Endothelial cell of umbilical vein (primary cell): ENCODE data around the gene P2RX3. TPM values are rescaled to one million over a fixed set of nuclear protein-coding genes. Genes with fewer than 3 reads are reported as not detected.
A peak's percentile ranks its signal among the peaks of the same experiment; 100 is the strongest.

ENCODE experiments used
- BruUV-seq: library from RNA; stranded (reverse); fragments of 400-500 nt; replicated peaks from 2 replicates; lab custom pipeline; 2021; lab: Mats Ljungman, UMichigan
- CTCF ChIA-PET: fragments of 300-600, 350-600 bp; sonication (Branson Sonifier 250); formaldehyde crosslinking; loops from one replicate; lab custom pipeline; 2021; ENCODE audit warnings: antibody characterized with exemption, inconsistent platforms; lab: Charles Lee
- POLR2A ChIA-PET: fragments of 300-600, 350-600 bp; sonication (Branson Sonifier 250); formaldehyde crosslinking; loops from one replicate; lab custom pipeline; 2021; ENCODE audit warnings: antibody characterized with exemption, inconsistent platforms; lab: Charles Lee
- DNase-seq: peaks from one replicate; pipeline ENCODE4 v3.0.0-alpha.2; 2011; ENCODE audit warnings: low read depth, low spot score
- FAIRE-seq: peaks from 2 replicates; lab custom pipeline; 2011; peaks lifted over from hg19 to GRCh38; lab: Jason Lieb, UNC
- H2AFZ ChIP-seq: 2 replicates; pipeline ENCODE4 v1.6.0; 2012; ENCODE audit warnings: low read depth, low read length, control low read depth, inconsistent platforms
- H3K27ac ChIP-seq: 2 replicates; pipeline ENCODE4 v1.5.1; 2011; ENCODE audit warnings: low read depth, mild to moderate bottlenecking, control low read depth, low read length, moderate library complexity; ENCODE audit not compliant: insufficient read depth
- H3K27me3 ChIP-seq, 2 experiments: 2 replicates each; pipeline versions ENCODE4 v1.6.0 to v1.6.1; 2011; ENCODE audit warnings: low read length in 2 of 2, mixed read lengths in 1 of 2; ENCODE audit not compliant: control insufficient read depth in 2 of 2, insufficient read depth in 2 of 2
- H3K36me3 ChIP-seq, 2 experiments: 2 replicates in 1 of 2; 3 replicates in 1 of 2; pipeline ENCODE4 v1.5.1; 2011; ENCODE audit warnings: low read length in 2 of 2, mild to moderate bottlenecking in 1 of 2, moderate library complexity in 1 of 2; ENCODE audit not compliant: control insufficient read depth in 2 of 2, insufficient read depth in 2 of 2; ENCODE audit errors: extremely low read depth in 1 of 2
- H3K4me1 ChIP-seq: 3 replicates; pipeline ENCODE4 v1.5.1; 2011; ENCODE audit warnings: mild to moderate bottlenecking, low read length; ENCODE audit not compliant: control insufficient read depth, insufficient read depth; ENCODE audit errors: extremely low read depth
- H3K4me2 ChIP-seq: 2 replicates; pipeline ENCODE4 v1.6.1; 2011; ENCODE audit warnings: low read length, control low read depth, mixed read lengths; ENCODE audit not compliant: insufficient read depth
- H3K4me3 ChIP-seq, 3 experiments: fragments of 200-600 bp in 1 of 3; sonication (generic), shearing (Covaris generic) in 1 of 3; replicated peaks in 1 of 3; 2 replicates each; pipeline ENCODE4 v1.5.1; 2011 to 2016; ENCODE audit warnings: control low read depth in 3 of 3, low read length in 3 of 3, mild to moderate bottlenecking in 2 of 3, inconsistent platforms in 1 of 3, low read depth in 1 of 3, moderate library complexity in 1 of 3; ENCODE audit not compliant: insufficient read depth in 1 of 3
- H3K79me2 ChIP-seq: 2 replicates; pipeline ENCODE4 v1.6.0; 2012; ENCODE audit warnings: low read length, inconsistent platforms; ENCODE audit not compliant: control insufficient read depth, insufficient read depth
- H3K9ac ChIP-seq: replicated peaks from 2 replicates; pipeline ENCODE3; 2011; ENCODE audit warnings: low read length, control low read depth; ENCODE audit not compliant: insufficient read depth; ENCODE audit errors: extremely low read depth
- H3K9me1 ChIP-seq: replicated peaks from 3 replicates; pipeline ENCODE4 v1.6.0; 2011; ENCODE audit warnings: mild to moderate bottlenecking, low read length; ENCODE audit not compliant: control insufficient read depth, insufficient read depth; ENCODE audit errors: extremely low read depth
- H3K9me3 ChIP-seq: replicated peaks from 2 replicates; pipeline ENCODE4 v1.5.1; 2012; ENCODE audit warnings: low read length, inconsistent platforms; ENCODE audit not compliant: control insufficient read depth, insufficient read depth
- H4K20me1 ChIP-seq: replicated peaks from 2 replicates; pipeline ENCODE3; 2011; ENCODE audit warnings: mild to moderate bottlenecking, low read length; ENCODE audit not compliant: control insufficient read depth, insufficient read depth; ENCODE audit errors: extremely low read depth
- FOS ChIP-seq: IDR thresholded peaks from 2 replicates; pipeline ENCODE4 v1.6.1; 2011; ENCODE audit warnings: mild to moderate bottlenecking, low read length, moderate library complexity, borderline replicate concordance; ENCODE audit not compliant: insufficient read depth
- JUN ChIP-seq: IDR thresholded peaks from 2 replicates; pipeline ENCODE4 v1.6.1; 2011; ENCODE audit warnings: borderline replicate concordance, low read depth; ENCODE audit not compliant: insufficient read length, insufficient read depth
- MYC ChIP-seq: IDR thresholded peaks from one replicate; pipeline ENCODE4 v1.6.1; 2011; ENCODE audit warnings: mild to moderate bottlenecking, low read depth, low read length
- POLR2A ChIP-seq: IDR thresholded peaks from 2 replicates; pipeline ENCODE4 v1.6.1; 2012; ENCODE audit warnings: low read depth, mild to moderate bottlenecking, control low read depth, low read length
- POLR2AphosphoS5 ChIP-seq: IDR thresholded peaks from 2 replicates; pipeline ENCODE4 v1.6.1; 2012; ENCODE audit warnings: low read depth, mild to moderate bottlenecking, control low read depth, low read length, moderate library complexity; ENCODE audit not compliant: insufficient read depth
- dilution Hi-C: fragments of 300-500 bp; cut with MboI; formaldehyde crosslinking; loops from one replicate; pipeline ENCODE4 v1.15.0; 2019; ENCODE audit warnings: low sequenced_read_pairs; ENCODE audit not compliant: extremely low pct_ligation_motif_present
- intact Hi-C: fragments of 100-400 bp; cut with micrococcal nuclease; formaldehyde crosslinking; loops from one replicate; pipeline ENCODE4 v1.10.0; 2022
- polyA plus RNA-seq, 4 experiments: library from polyadenylated mRNA; depleted of rRNA in 3 of 4; stranded (reverse) in 3 of 4; unstranded in 1 of 4; fragments of >200 nt; gene quantifications; 2 replicates each; pipeline versions ENCODE4 v1.2.1 to v1.2.3, GENCODE V29; 2011 to 2012; ENCODE audit warnings: missing spikeins in 1 of 4
- total RNA-seq: library from RNA; stranded (reverse); gene quantifications from 2 replicates; pipeline ENCODE4 v1.2.3, GENCODE V29; 2021

The P2RX3 gene
- total and polyA plus RNA-seq, 2 donors (not counting 3 experiments of a cell fraction or from before 2014, with no cell fraction given) = not detected

GRCh38 chr11:57335343-57336110 lies 2.6 kb upstream of the P2RX3 start, which contains the start of gene SSRP1:
Gene SSRP1, minus strand, starts transcription at chr11:57335892. Its CDS starts 771 bp downstream, at chr11:57335121.
- Histone ChIP-seq H3K27me3 (peaks cover 4 to 9% of the 10 kb centered on the region in 2 experiments), H3K4me2 (peak within 1 kb of the TSS; percentile 79), H2AFZ (peak within 1 kb of the TSS; percentile 83), H3K4me3 (peak within 1 kb of the TSS; percentile 58 to 82 (median 61)), H4K20me1 (no peaks in the 10 kb centered on the region), H3K9me1 (no peaks in the 10 kb centered on the region), H3K9ac (peak within 1 kb of the TSS; percentile 85), H3K79me2 (peaks cover 28% of the 10 kb centered on the region), H3K27ac (peak within 1 kb of the TSS; percentile 54), H3K36me3 (peaks cover 14 to 18% of the 10 kb centered on the region in 2 experiments), H3K9me3 (no peaks in the 10 kb centered on the region), H3K4me1 (peaks cover 17% of the 10 kb centered on the region)
- peak; percentile 95 for FAIRE-seq
- no TSS peak for BruUV-seq
- dilution Hi-C loops (no loop called here), intact Hi-C loops (loop anchor here (1.0 to 5.0 kb wide), 4 partner anchors 10 to 332 kb away; partner anchors contain the start of gene ZDHHC5)
- peak; percentile 77 for DNase-seq
- no peak for TF ChIP-seq FOS
- TF ChIP-seq MYC = peak; percentile 61
- no peak for TF ChIP-seq JUN
- TF ChIP-seq POLR2AphosphoS5 = peak; percentile 74
- peak; percentile 82 for TF ChIP-seq POLR2A
- CTCF ChIA-PET = interaction anchor here (0.9 to 1.6 kb wide), 9 partner anchors 10 to 495 kb away, joined by 3 to 10 read pairs (median 5); no protein-coding TSS in a partner anchor
- POLR2A ChIA-PET = interaction anchor here (0.9 to 1.1 kb wide), 4 partner anchors 9 to 64 kb away, joined by 3 to 4 read pairs (median 3); no protein-coding TSS in a partner anchor
